Measurements from ENCODE around the gene GULP1.

DNA sequence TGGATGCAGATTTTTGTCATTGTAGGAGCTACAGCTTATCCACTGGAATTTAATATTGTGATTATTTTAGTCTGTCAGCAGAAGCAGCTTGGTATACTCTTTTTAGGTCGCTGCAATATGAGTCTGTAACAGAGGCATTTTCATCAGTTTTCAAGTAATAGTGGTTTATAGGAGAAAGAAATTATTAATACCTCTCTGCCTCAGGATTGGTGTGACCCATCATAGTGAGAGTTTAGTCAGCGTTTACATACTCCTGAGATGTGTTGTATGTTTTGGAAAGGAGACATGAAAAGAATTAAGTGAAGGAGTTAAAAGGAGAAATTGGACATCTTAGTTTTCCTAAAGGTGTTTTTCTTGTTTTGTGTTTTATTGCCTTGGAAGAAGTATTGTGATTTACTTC, 189.8 kb downstream of the GULP1 start:
- no peak for TF ChIP-seq CTCF (IDR thresholded peaks at IDR 0.05 in 8 of 11, conservative IDR thresholded peaks at IDR 0.05 in 3 of 11)
- TF ChIP-seq POLR2A (IDR thresholded peaks at IDR 0.05) = no peak
- TF ChIP-seq POLR2AphosphoS5 (IDR thresholded peaks at IDR 0.05) = no peak

Data from spleen (tissue), 7 donors.